Measurements from ENCODE around the gene MTIF2.
"Not testable (repeated sequence)": the region's sequence is repeated elsewhere in the genome, so short reads cannot be mapped to it uniquely, and the experiment has no call there.

Gene MTIF2

DNA sequence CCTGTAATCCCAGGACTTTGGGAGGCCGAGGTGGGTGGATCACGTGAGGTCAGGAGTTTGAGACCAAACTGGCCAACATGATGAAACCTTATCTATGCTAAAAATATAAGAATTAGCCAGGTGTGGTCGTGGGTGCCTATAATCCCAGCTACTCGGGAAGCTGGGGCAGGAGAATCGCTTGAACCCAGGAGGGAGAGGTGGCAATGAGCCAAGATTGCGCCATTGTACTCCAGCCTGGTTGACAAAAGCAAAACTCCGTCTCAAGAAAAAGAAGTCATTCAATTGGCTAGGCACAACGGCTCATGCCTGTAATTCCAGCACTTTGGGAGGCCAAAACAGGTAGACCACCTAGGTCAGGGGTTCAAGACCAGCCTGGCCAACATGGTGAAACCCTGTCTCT lies 27.4 kb downstream of the MTIF2 start:
- DNase-seq (ENCODE audit: low spot score) = not testable (repeated sequence)

DNA sequence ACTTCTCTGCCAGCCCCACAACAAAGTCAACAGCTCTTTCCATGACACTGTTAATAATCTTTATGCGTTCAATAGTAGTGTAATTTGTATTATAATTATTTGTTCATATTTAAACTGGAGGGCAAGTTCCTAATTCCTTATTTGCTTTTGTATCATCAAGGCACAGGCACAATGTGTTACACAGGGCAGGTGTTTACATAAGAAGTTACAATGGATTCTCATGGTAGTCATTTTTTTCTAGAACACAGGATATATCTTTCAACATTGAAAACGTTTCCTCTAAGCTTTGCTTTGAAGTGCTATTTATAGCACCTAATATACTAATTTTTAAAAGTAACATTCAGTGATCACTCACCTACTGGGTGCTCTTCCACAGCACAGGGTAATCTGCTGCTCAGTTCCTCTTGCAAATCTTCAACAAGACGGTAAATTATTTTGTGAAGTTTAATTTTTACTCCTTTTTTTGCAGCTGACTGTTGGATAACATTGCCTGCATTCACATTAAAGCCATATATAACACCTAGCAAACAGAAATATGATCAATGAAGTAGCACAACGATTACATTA lies 29.3 kb downstream of the MTIF2 start:
- no peak for DNase-seq (ENCODE audit: low spot score)

GRCh38 chr2:55236992-55237543 lies 32.0 kb downstream of the MTIF2 start:
- no peak for DNase-seq (ENCODE audit: low spot score)

GRCh38 chr2:55235724-55236538 lies 33.1 kb downstream of the MTIF2 start:
- no peak for DNase-seq (ENCODE audit: low spot score)

DNA sequence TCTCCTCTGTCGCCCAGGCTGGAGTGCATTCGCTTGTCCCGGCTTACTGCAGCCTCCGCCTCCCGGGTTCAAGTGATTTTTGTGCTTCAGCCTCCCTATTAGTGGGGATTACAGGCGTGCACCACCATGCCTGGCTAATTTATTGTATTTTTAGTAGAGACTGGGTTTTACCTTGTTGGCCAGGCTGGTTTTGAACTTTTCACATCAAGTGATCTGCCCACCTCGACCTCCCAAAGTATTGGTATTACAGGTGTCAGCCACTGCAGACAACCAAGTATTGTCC lies 35.4 kb downstream of the MTIF2 start:
- DNase-seq (ENCODE audit: low spot score) = no peak

DNA sequence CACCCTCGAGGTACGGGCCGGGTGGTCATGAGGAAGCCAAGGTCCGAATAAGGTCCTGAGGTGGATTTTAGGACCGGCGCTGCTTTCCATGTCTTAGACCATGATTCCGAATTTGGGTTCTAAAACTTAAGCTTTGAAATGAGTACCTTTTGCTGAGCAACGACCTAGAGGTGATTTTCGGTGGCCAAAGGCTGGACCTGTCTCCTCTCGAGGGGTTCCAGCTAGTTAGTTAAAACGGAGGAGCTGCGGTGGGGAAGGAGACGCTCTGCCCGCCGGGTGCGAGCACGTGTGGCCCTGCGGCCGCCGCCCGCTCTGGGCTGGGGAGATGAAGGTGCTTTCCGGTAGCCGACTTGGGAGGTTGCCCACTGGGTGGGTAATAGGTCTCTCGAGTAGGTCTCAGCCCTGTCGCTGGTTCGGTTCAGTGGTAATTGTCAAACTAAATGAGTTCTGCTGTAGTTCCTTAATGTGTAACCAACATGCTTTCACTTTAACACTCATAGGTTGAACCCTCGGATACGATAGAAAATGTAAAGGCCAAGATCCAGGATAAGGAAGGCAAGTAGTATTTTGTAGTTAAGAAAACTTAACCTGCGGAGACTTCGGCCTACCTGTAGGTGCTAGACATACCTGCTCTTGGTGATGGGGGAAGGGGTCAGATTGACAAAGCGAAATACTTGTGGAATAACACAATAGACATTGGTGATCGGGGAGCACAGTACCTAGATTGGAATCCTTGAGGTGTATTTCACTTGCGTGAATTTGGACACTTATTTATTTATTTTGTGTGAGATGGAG lies 36.0 kb downstream of the MTIF2 start:
- DNase-seq (ENCODE audit: low spot score) = no peak

- DNase-seq (ENCODE audit: low spot score) = peak; percentile 79
Measured at GRCh38 chr2:55232084-55232862, 36.8 kb downstream of the MTIF2 start, which contains the start of the genes CLHC1 and RPS27A. CLHC1 (minus strand) TSS chr2:55232293; CDS start chr2:55222411, 9,882 bp downstream. RPS27A (plus strand) TSS chr2:55232688; CDS start chr2:55232825, 137 bp downstream.

DNA sequence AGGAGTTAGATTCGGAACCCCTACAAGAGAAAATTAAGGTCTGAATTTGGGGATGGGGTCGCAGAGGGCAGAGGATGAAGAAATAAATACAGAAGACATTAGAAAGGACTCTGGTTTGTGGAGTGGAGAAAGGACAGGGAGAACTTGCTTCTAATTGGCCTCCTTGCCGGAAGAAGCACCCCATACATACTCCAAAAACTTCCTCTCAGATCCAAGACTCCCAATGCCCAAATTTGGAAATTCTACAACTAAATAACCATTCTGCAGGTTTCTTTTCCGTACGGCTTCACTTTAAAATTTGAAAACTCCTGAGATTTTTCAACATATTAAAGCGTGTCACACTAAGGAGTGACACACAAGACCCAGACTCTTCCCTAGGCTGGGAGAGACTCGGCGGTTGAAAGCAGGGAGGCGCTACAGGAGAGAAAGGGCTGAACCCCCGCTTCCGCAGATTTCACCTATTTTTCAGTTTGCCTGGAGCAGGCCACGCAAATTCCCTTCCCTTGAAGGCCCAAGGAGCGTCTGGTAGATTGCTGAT lies 37.4 kb downstream of the MTIF2 start:
- DNase-seq (ENCODE audit: low spot score) = no peak

GRCh38 chr2:55230551-55230950 lies 38.5 kb downstream of the MTIF2 start:
- DNase-seq (ENCODE audit: low spot score) = no peak

- no peak for DNase-seq (ENCODE audit: low spot score)
Measured at GRCh38 chr2:55229221-55229620, 39.8 kb downstream of the MTIF2 start.

DNA sequence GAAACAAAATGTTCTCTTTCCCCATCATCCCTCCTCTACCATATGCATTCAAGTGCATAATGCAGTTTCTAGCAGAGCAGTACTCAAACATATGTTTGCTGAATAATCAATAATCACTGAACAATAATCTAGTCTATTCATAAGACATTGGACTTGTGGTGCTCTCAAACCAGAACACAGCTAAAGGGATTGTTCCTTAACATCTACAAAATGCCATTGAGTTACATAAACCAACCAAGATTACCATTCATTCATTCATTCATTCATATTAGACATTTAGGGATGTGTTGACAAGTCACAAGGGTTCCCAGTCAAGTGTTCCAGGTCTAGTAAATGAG lies 40.8 kb downstream of the MTIF2 start:
- no peak for DNase-seq (ENCODE audit: low spot score)

GRCh38 chr2:55227437-55228225 lies 41.4 kb downstream of the MTIF2 start:
- DNase-seq (ENCODE audit: low spot score) = not testable (repeated sequence)

DNA sequence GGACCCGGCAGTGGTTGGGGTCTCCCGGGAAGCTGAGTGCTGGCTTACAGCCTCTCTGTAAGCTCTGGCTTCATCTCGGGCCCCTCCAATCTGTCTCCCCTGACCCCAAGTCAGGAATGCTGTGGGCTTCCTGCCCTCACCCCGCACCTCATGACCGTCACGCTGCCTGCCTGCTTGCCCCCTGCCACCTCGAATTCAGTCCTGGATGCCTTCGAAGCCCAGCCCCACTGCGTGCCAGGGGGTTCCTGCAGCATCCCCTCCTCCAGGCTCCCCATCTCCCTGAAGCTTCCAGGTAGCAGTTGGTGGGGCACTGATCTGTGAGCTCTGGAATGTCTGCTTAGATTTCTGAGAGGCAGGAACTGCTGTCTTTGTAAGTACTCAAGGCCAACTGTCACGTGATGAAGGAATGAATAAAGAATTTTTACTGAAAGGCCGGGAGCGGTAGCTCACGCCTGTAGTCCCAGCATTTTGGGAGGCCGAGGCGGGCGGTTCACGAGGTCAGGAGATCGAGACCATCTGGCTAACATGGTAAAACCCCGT lies 43.5 kb downstream of the MTIF2 start:
- DNase-seq (ENCODE audit: low spot score) = no peak

DNA sequence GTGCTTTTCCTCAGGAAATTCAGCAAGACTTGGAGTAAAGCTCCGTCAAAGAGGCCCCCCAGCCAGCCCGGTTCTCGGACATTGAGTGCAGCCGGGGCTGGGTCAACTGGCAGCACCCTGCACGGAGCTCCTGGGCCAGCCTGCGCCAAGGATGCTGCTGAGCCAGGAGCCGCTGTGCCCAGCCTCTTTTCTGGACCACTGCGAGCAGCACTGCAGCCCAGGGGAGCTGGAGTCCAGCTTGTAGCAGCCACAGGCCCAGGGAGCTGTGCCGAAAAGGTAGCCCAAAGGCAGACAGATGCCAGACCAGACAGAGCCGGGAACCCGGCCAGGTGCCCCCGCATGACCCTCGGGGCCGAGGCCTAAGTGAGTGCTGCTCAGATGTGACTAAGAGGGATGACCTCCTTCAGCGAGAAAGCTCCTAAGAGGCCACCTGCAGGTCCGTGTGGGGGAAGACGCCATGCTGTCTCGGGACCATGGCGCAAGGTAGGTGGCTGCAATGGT lies 44.2 kb downstream of the MTIF2 start:
- DNase-seq (ENCODE audit: low spot score) = no peak

GRCh38 chr2:55223958-55224760 lies 44.9 kb downstream of the MTIF2 start:
- no peak for DNase-seq (ENCODE audit: low spot score)

- no peak for DNase-seq (ENCODE audit: low spot score)
Measured at GRCh38 chr2:55213822-55214221, 55.2 kb downstream of the MTIF2 start.

GRCh38 chr2:55204950-55205349 lies 64.1 kb downstream of the MTIF2 start:
- DNase-seq (ENCODE audit: low spot score) = no peak

GRCh38 chr2:55204536-55204935 lies 64.5 kb downstream of the MTIF2 start:
- no peak for DNase-seq (ENCODE audit: low spot score)

DNA sequence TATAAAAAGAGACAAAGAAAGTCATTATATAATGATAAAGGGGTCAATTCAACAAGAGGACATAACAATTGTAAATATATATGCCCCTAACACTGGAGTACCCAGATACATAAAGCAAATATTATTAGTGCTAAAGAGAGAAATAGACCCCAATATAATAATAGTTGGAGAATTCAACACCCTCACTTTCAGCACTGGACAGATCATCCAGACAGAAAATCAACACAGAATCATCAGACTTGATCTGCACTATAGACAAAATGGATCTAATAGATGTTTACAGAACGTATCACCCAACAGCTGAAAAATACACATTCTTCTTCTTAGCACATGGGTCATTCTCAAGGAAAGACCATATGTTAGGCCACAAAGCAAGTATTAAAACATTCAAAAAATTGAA lies 68.6 kb downstream of the MTIF2 start:
- no peak for DNase-seq (ENCODE audit: low spot score)

DNA sequence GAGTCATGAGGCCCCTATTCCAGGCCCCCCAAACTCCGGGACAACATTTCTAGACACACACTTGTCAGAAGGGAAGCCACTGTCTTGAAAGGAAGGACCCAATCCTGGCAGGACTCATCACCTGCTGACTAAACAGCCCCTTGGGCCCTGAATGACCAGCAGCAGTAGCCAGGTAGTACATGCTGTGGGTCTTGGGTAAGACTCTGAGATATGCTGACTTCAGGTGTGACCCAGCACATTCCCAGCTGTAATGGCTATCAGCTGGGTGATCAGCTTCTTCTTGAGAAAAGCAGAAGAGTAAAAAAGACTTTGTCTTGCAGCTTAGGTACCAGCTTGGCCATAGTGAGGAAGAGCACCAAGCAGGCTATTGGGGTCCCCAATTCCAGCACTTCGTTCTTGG lies 72.5 kb downstream of the MTIF2 start:
- DNase-seq (ENCODE audit: low spot score) = no peak

All from HuH-7.5 (cell line).